Measurements from ENCODE around the gene SYPL2. TPM values are rescaled to one million over a fixed set of nuclear protein-coding genes. Genes with fewer than 3 reads are reported as not detected.

SYPL2 gene
- total RNA-seq, 1 donor from 2014 or later = 1.5 TPM

GRCh38 chr1:109502364-109502851, 36.1 kb downstream of the SYPL2 start:
- no peaks in the 10 kb centered on the region for H3K27me3 ChIP-seq
- H3K36me3 ChIP-seq = no peaks in the 10 kb centered on the region
- TF ChIP-seq CTCF (IDR thresholded peaks at IDR 0.05) (no peak), POLR2A (IDR thresholded peaks at IDR 0.05) (no peak), POLR2AphosphoS5 (IDR thresholded peaks at IDR 0.05; ENCODE audit: insufficient read depth in 1 of 2, low read depth in 1 of 2) (no peak)
- peaks cover 59% of the 10 kb centered on the region for H3K4me1 ChIP-seq
- no peak overlapping the region for H3K27ac ChIP-seq
- H3K4me3 ChIP-seq = no peak overlapping the region
- H3K9me3 ChIP-seq = no peaks in the 10 kb centered on the region
- intact Hi-C loops (cut with DNase I) = no loop called here
- no peak for DNase-seq (ENCODE audit: extremely low spot score in 2 of 2)

- TF ChIP-seq POLR2A (IDR thresholded peaks at IDR 0.05) (no peak), POLR2AphosphoS5 (IDR thresholded peaks at IDR 0.05; ENCODE audit: insufficient read depth in 1 of 2, low read depth in 1 of 2) (peak in 1 of 2 donors; percentile 33)
- intact Hi-C loops (cut with DNase I) = no loop called here
- Histone ChIP-seq H3K27ac (peak overlapping the region; percentile 27), H3K9me3 (no peaks in the 10 kb centered on the region), H3K27me3 (no peaks in the 10 kb centered on the region), H3K36me3 (no peaks in the 10 kb centered on the region), H3K4me3 (no peak overlapping the region), H3K4me1 (peaks cover 49% of the 10 kb centered on the region)
- DNase-seq (ENCODE audit: extremely low spot score in 2 of 2) = no peak
These were observed 37.6 kb downstream of the SYPL2 start for GRCh38 chr1:109503935-109504334.

GRCh38 chr1:109504974-109505373, 38.6 kb downstream of the SYPL2 start:
- intact Hi-C loops (cut with DNase I) = no loop called here
- no peaks in the 10 kb centered on the region for H3K27me3 ChIP-seq
- H3K4me3 ChIP-seq = no peak overlapping the region
- TF ChIP-seq POLR2A (IDR thresholded peaks at IDR 0.05) (no peak), POLR2AphosphoS5 (IDR thresholded peaks at IDR 0.05; ENCODE audit: insufficient read depth in 1 of 2, low read depth in 1 of 2) (no peak), CTCF (IDR thresholded peaks at IDR 0.05) (no peak)
- H3K36me3 ChIP-seq = no peaks in the 10 kb centered on the region
- no peak overlapping the region for H3K27ac ChIP-seq
- peaks cover 45% of the 10 kb centered on the region for H3K4me1 ChIP-seq
- no peaks in the 10 kb centered on the region for H3K9me3 ChIP-seq
- DNase-seq (ENCODE audit: extremely low spot score in 2 of 2) = no peak

GRCh38 chr1:109508001-109508872, 41.9 kb downstream of the SYPL2 start:
- H3K9me3 ChIP-seq = no peaks in the 10 kb centered on the region
- H3K4me1 ChIP-seq = peaks cover 28% of the 10 kb centered on the region

GRCh38 chr1:109508873-109509175, 42.5 kb downstream of the SYPL2 start:
- Histone ChIP-seq H3K4me1 (peaks cover 25% of the 10 kb centered on the region), H3K9me3 (no peaks in the 10 kb centered on the region), H3K27ac (peak overlapping the region; percentile 70), H3K36me3 (no peaks in the 10 kb centered on the region), H3K4me3 (peak overlapping the region; percentile 77 to 87), H3K27me3 (no peaks in the 10 kb centered on the region)
- TF ChIP-seq CTCF (IDR thresholded peaks at IDR 0.05) (no peak), POLR2A (IDR thresholded peaks at IDR 0.05) (no peak), POLR2AphosphoS5 (IDR thresholded peaks at IDR 0.05; ENCODE audit: insufficient read depth in 1 of 2, low read depth in 1 of 2) (no peak)
- intact Hi-C loops (cut with DNase I) = no loop called here
- no peak for DNase-seq (ENCODE audit: extremely low spot score in 2 of 2)

More at GRCh38 chr1:109508001-109508872, 41.9 kb downstream of the SYPL2 start:
- Histone ChIP-seq H3K36me3 (no peaks in the 10 kb centered on the region), H3K27ac (no peak overlapping the region), H3K27me3 (no peaks in the 10 kb centered on the region), H3K4me3 (peak overlapping the region in 1 of 2 donors; percentile 87)
- intact Hi-C loops (cut with DNase I) = no loop called here
- DNase-seq (ENCODE audit: extremely low spot score in 2 of 2) = no peak
- TF ChIP-seq POLR2AphosphoS5 (IDR thresholded peaks at IDR 0.05; ENCODE audit: insufficient read depth in 1 of 2, low read depth in 1 of 2) (no peak), POLR2A (IDR thresholded peaks at IDR 0.05) (no peak), CTCF (IDR thresholded peaks at IDR 0.05) (no peak)
